Osteocyte (in vitro differentiated cells): ENCODE data around the gene CMTM4. TPM values are rescaled to one million over a fixed set of nuclear protein-coding genes. Genes with fewer than 3 reads are reported as not detected.

ENCODE experiments used
- DNase-seq: peaks from one replicate; pipeline ENCODE4 v3.0.0; 2021; ENCODE audit warnings: mixed read lengths; ENCODE audit not compliant: unreplicated experiment; ENCODE audit errors: extremely low spot score
- H3K27ac Mint-ChIP-seq: one replicate; pipeline ENCODE4 v1.8.0; 2021; ENCODE audit warnings: mild to moderate bottlenecking, mixed read lengths; ENCODE audit not compliant: unreplicated experiment
- H3K27me3 Mint-ChIP-seq: one replicate; pipeline ENCODE4 v1.8.0; 2021; ENCODE audit warnings: mixed read lengths; ENCODE audit not compliant: unreplicated experiment
- H3K36me3 Mint-ChIP-seq: one replicate; pipeline ENCODE4 v1.8.0; 2021; ENCODE audit warnings: mixed read lengths; ENCODE audit not compliant: unreplicated experiment
- H3K4me1 Mint-ChIP-seq: one replicate; pipeline ENCODE4 v1.8.0; 2021; ENCODE audit warnings: mixed read lengths; ENCODE audit not compliant: unreplicated experiment
- H3K4me3 Mint-ChIP-seq: one replicate; pipeline ENCODE4 v1.8.0; 2021; ENCODE audit warnings: mild to moderate bottlenecking, moderate library complexity, mixed read lengths; ENCODE audit not compliant: unreplicated experiment
- H3K9me3 Mint-ChIP-seq: one replicate; pipeline ENCODE4 v1.8.0; 2021; ENCODE audit warnings: mixed read lengths; ENCODE audit not compliant: unreplicated experiment
- CTCF ChIP-seq: fragments of 200-600 bp; sonication (generic); IDR thresholded peaks from 2 replicates; pipeline ENCODE4 v1.5.0; 2021; ENCODE audit warnings: antibody characterized with exemption, mild to moderate bottlenecking, moderate library complexity
- total RNA-seq: library from RNA; stranded (reverse); gene quantifications from 2 replicates; pipeline ENCODE4 v1.2.1, GENCODE V29; 2021

CMTM4 gene
- total RNA-seq, 1 donor from 2014 or later = 24.4 TPM

GRCh38 chr16:66682271-66682670 is 14.3 kb downstream of the CMTM4 start:
- peak overlapping the region; percentile 87 for H3K27ac Mint-ChIP-seq
- no peaks in the 10 kb centered on the region for H3K9me3 Mint-ChIP-seq
- no peak for DNase-seq
- TF ChIP-seq CTCF = no peak
- H3K4me1 Mint-ChIP-seq = peaks cover 24% of the 10 kb centered on the region
- no peaks in the 10 kb centered on the region for H3K27me3 Mint-ChIP-seq
- H3K4me3 Mint-ChIP-seq = no peak overlapping the region
- H3K36me3 Mint-ChIP-seq = peaks cover 2% of the 10 kb centered on the region

- Mint-ChIP-seq H3K27ac (peak overlapping the region; percentile 87), H3K4me3 (no peak overlapping the region), H3K4me1 (peaks cover 24% of the 10 kb centered on the region), H3K9me3 (no peaks in the 10 kb centered on the region), H3K36me3 (peaks cover 2% of the 10 kb centered on the region), H3K27me3 (no peaks in the 10 kb centered on the region)
- no peak for TF ChIP-seq CTCF
- no peak for DNase-seq
Observed at GRCh38 chr16:66681676-66682075, 14.9 kb downstream of the CMTM4 start.

- peaks cover 19% of the 10 kb centered on the region for H3K4me1 Mint-ChIP-seq
- no peak overlapping the region for H3K27ac Mint-ChIP-seq
- H3K36me3 Mint-ChIP-seq = peaks cover 2% of the 10 kb centered on the region
- TF ChIP-seq CTCF = no peak
- H3K9me3 Mint-ChIP-seq = no peaks in the 10 kb centered on the region
- H3K4me3 Mint-ChIP-seq = no peak overlapping the region
- no peaks in the 10 kb centered on the region for H3K27me3 Mint-ChIP-seq
- no peak for DNase-seq
Observed at GRCh38 chr16:66678337-66678736, 18.2 kb downstream of the CMTM4 start.

- no peak overlapping the region for H3K27ac Mint-ChIP-seq
- no peaks in the 10 kb centered on the region for H3K9me3 Mint-ChIP-seq
- no peak overlapping the region for H3K4me3 Mint-ChIP-seq
Observed at GRCh38 chr16:66677836-66678235, 18.7 kb downstream of the CMTM4 start.

GRCh38 chr16:66677179-66677578 is 19.4 kb downstream of the CMTM4 start:
- no peak for TF ChIP-seq CTCF
- H3K27ac Mint-ChIP-seq = no peak overlapping the region
- peaks cover 2% of the 10 kb centered on the region for H3K36me3 Mint-ChIP-seq
- H3K9me3 Mint-ChIP-seq = no peaks in the 10 kb centered on the region
- no peak overlapping the region for H3K4me3 Mint-ChIP-seq
- no peak for DNase-seq
- no peaks in the 10 kb centered on the region for H3K27me3 Mint-ChIP-seq
- peaks cover 12% of the 10 kb centered on the region for H3K4me1 Mint-ChIP-seq

More at GRCh38 chr16:66677836-66678235, 18.7 kb downstream of the CMTM4 start:
- DNase-seq = no peak
- Mint-ChIP-seq H3K27me3 (no peaks in the 10 kb centered on the region), H3K36me3 (peaks cover 2% of the 10 kb centered on the region), H3K4me1 (peaks cover 18% of the 10 kb centered on the region)
- TF ChIP-seq CTCF = no peak
